OCI-LY1 (cell line): ENCODE measurements around the gene OR4C3.

Experiments
- CTCF ChIP-seq: fragments of 200-600 bp; sonication (generic), shearing (Covaris generic); IDR thresholded peaks from 2 replicates; pipeline ENCODE4 v1.5.1; 2017; ENCODE audit warnings: mild to moderate bottlenecking, antibody characterized with exemption, low read length, moderate library complexity, mixed read lengths
- EZH2 ChIP-seq: fragments of 200-600 bp; sonication (generic), shearing (Covaris generic); IDR thresholded peaks from 2 replicates; pipeline ENCODE4 v1.8.0; 2017; ENCODE audit warnings: borderline replicate concordance, mixed run types, mild to moderate bottlenecking, antibody characterized with exemption, low read length, moderate library complexity, mixed read lengths

GRCh38 chr11:48341466-48341865, 16.7 kb downstream of the OR4C3 start:
- no peak for TF ChIP-seq CTCF
- TF ChIP-seq EZH2 = no peak
